Suprapubic skin (tissue), 4 donors: ENCODE measurements around the gene ERN2. TPM values are rescaled to one million over a fixed set of nuclear protein-coding genes. Genes with fewer than 3 reads are reported as not detected.
"Not testable (repeated sequence)": the region's sequence is repeated elsewhere in the genome, so short reads cannot be mapped to it uniquely, and the experiment has no call there.

ENCODE experiments used
- DNase-seq, 2 donors: peaks; one replicate each; pipeline ENCODE4 v3.0.0-alpha.2; 2019; ENCODE audit warnings: low spot score in 2 of 2
- H3K27ac ChIP-seq: fragments of 200-600 bp; sonication (generic); one replicate; pipeline ENCODE4 v1.5.1; 2019
- H3K27me3 ChIP-seq: fragments of 200-600 bp; sonication (generic); one replicate; pipeline ENCODE4 v1.5.1; 2019
- H3K36me3 ChIP-seq: fragments of 200-600 bp; sonication (generic); one replicate; pipeline ENCODE4 v1.5.1; 2019
- H3K4me1 ChIP-seq: fragments of 200-600 bp; sonication (generic); one replicate; pipeline ENCODE4 v1.5.1; 2019
- H3K4me3 ChIP-seq: fragments of 200-600 bp; sonication (generic); one replicate; pipeline ENCODE4 v1.5.1; 2019; ENCODE audit warnings: mild to moderate bottlenecking
- H3K9me3 ChIP-seq: fragments of 200-600 bp; sonication (generic); one replicate; pipeline ENCODE4 v1.5.1; 2019
- CTCF ChIP-seq, 2 donors: fragments of 200-600 bp in 1 of 2; fragments of 450-650 bp in 1 of 2; sonication (generic) in 1 of 2; IDR thresholded peaks; one replicate each; pipeline ENCODE4 v1.5.1; 2016 to 2019; ENCODE audit warnings: antibody characterized with exemption in 2 of 2, mild to moderate bottlenecking in 1 of 2, moderate library complexity in 1 of 2
- EP300 ChIP-seq: sonication (generic); formaldehyde crosslinking; IDR thresholded peaks from one replicate; pipeline ENCODE4 v1.6.1; 2017; ENCODE audit warnings: antibody characterized with exemption
- POLR2A ChIP-seq, 2 donors: fragments of 450-650 bp; IDR thresholded peaks; one replicate each; pipeline ENCODE4 v1.6.1; 2017; ENCODE audit warnings: antibody characterized with exemption in 2 of 2, mild to moderate bottlenecking in 2 of 2, moderate library complexity in 2 of 2
- POLR2AphosphoS5 ChIP-seq, 3 donors: sonication (generic); formaldehyde crosslinking; IDR thresholded peaks; one replicate each; pipeline ENCODE4 v1.6.1; 2017; ENCODE audit warnings: antibody characterized with exemption in 3 of 3
- WGBS: methylation state at CpG from one replicate; pipeline ENCODE4 v1.1.5; 2018; 5-methylcytosine and 5-hydroxymethylcytosine counted together
- total RNA-seq, 4 donors: library from RNA; depleted of rRNA; stranded (reverse); fragments of >200 nt; gene quantifications; one replicate each; pipeline ENCODE4 v1.1.0, GENCODE V29; 2016

Gene ERN2
- total RNA-seq, 4 donors from 2014 or later = 0.32 to 2.8 (median 0.79) TPM

GRCh38 chr16:23741675-23742303 is 28.8 kb upstream of the ERN2 start:
- Histone ChIP-seq H3K4me1 (no peaks in the 10 kb centered on the region), H3K27ac (no peak overlapping the region), H3K27me3 (peaks cover 9% of the 10 kb centered on the region), H3K9me3 (no peaks in the 10 kb centered on the region), H3K4me3 (no peak overlapping the region), H3K36me3 (no peaks in the 10 kb centered on the region)
- WGBS = 27% methylated on average over 2 of the region's 2 CpGs
- DNase-seq = no peak
- no peak for TF ChIP-seq CTCF (IDR thresholded peaks at IDR 0.05)
- no peak for TF ChIP-seq POLR2A (IDR thresholded peaks at IDR 0.05)

- Histone ChIP-seq H3K9me3 (no peaks in the 10 kb centered on the region), H3K36me3 (no peaks in the 10 kb centered on the region), H3K4me1 (no peaks in the 10 kb centered on the region), H3K27me3 (peaks cover 4% of the 10 kb centered on the region), H3K4me3 (no peak overlapping the region), H3K27ac (no peak overlapping the region)
- DNase-seq = no peak
- 86% methylated on average over 1 of the region's 1 CpG for WGBS
- TF ChIP-seq POLR2A (IDR thresholded peaks at IDR 0.05) = no peak
- TF ChIP-seq CTCF (IDR thresholded peaks at IDR 0.05) = no peak
- no peak for TF ChIP-seq POLR2AphosphoS5 (IDR thresholded peaks at IDR 0.05)
- no peak for TF ChIP-seq EP300
Measured at GRCh38 chr16:23739516-23739915, 26.5 kb upstream of the ERN2 start.

GRCh38 chr16:23737423-23738028 is 24.5 kb upstream of the ERN2 start:
- H3K27me3 ChIP-seq, H3K4me1 ChIP-seq, H3K36me3 ChIP-seq, H3K27ac ChIP-seq, H3K9me3 ChIP-seq, DNase-seq, H3K4me3 ChIP-seq: not testable (repeated sequence)
- WGBS = 86% methylated on average over 1 of the region's 1 CpG

- Histone ChIP-seq H3K36me3 (no peaks in the 10 kb centered on the region), H3K9me3 (no peaks in the 10 kb centered on the region), H3K4me1 (no peaks in the 10 kb centered on the region), H3K27ac (no peak overlapping the region), H3K4me3 (no peak overlapping the region), H3K27me3 (peaks cover 4% of the 10 kb centered on the region)
- 84% methylated on average over 19 of the region's 19 CpGs for WGBS
- TF ChIP-seq POLR2AphosphoS5 (IDR thresholded peaks at IDR 0.05) (no peak), EP300 (no peak), POLR2A (IDR thresholded peaks at IDR 0.05) (no peak), CTCF (IDR thresholded peaks at IDR 0.05) (no peak)
- no peak for DNase-seq
Measured at GRCh38 chr16:23734176-23734893, 21.3 kb upstream of the ERN2 start.

- Histone ChIP-seq H3K4me3 (no peak overlapping the region), H3K4me1 (no peaks in the 10 kb centered on the region), H3K9me3 (no peaks in the 10 kb centered on the region), H3K36me3 (no peaks in the 10 kb centered on the region), H3K27ac (no peak overlapping the region), H3K27me3 (peaks cover 4% of the 10 kb centered on the region)
- TF ChIP-seq POLR2A (IDR thresholded peaks at IDR 0.05) (no peak), POLR2AphosphoS5 (IDR thresholded peaks at IDR 0.05) (no peak), CTCF (IDR thresholded peaks at IDR 0.05) (no peak), EP300 (no peak)
- no peak for DNase-seq
- WGBS = 81% methylated on average over 12 of the region's 12 CpGs
Measured at GRCh38 chr16:23729503-23730424, 16.7 kb upstream of the ERN2 start.
